ENCODE measurements around the gene PTPN6.

The PTPN6 gene

DNA sequence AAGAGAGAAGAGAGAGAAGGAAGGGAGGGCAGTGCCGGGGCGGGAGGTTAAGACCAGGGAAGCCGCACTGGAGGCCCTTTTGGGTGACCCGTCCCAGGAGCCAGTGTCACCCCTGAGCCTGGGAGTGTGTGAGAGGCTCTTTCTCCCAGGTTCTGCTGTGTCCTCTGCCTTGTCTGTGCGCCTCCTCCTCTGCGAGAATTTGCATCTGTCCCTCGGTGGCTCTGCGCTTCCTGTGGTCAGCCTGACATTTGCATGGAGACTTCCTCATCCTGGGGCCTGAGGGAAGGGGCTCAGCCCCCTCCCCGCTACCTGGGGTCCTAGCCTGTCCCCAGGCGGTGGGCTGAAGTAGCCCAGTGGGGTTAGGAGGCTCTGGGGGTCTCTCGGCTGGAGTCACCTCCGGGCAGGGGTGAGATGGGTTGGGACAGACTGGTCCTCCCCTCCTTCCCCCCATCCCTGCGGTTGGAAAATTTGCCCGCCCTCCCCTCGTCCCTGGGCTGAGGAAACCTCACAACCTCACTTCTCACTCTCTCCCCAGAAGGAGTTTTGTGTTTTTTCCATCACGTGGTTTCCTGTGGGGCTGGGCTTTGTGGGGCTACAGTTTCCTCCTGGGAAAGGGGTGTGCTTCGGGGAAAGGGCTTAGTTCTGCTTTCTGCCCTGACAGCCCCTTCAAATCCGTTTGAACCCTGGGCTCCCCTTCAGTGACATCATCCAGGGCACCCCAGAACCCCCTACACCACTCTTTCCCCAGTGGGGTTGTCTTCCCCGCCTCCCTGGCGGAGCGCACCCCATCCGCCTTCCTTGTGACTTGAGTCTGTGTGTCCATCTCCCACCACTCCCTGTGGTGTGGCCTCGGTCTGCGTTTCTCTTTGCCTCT is 2.5 kb downstream of the PTPN6 start:
- peaks cover 32% of the 10 kb centered on the region for H3K4me1 ChIP-seq (ENCODE audit: insufficient read depth, low read length)
- no peak overlapping the region; the same call in 1 of the 2 replicates for H3K9ac ChIP-seq (ENCODE audit: low read depth, low read length)

DNA sequence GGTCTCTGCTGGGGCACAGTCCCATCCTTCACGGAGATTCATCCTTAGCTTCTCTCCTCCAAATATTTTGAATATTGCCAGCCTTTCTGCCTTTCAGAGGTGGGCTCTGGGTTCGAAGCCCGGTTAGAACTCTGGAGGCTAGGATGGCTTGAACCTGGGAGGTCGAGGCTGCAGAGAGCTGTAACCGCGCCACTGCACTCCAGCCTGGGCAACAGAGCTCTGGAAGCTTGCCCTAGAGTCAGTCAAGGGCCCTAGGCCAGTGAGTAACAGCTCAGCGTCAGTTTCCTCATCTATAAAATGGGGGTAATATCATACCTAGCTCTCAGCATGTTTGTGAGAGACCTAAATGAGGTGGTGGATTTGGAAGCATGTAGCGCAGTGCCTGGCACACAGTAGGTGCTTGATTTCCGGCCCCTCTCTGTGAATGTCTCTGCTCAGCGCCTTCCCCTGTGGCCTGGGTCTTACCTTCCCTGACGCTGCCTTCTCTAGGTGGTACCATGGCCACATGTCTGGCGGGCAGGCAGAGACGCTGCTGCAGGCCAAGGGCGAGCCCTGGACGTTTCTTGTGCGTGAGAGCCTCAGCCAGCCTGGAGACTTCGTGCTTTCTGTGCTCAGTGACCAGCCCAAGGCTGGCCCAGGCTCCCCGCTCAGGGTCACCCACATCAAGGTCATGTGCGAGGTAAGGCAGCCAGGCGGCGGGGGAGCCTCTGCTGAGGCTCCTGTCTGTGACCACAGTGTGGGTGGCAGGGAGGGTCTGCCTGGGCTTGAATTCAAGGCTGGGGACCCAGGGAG is 3.4 kb downstream of the PTPN6 start:
- no peaks in the 10 kb centered on the region for H3K36me3 ChIP-seq (ENCODE audit: insufficient read depth, low read length)
- no peak overlapping the region for H3K9ac ChIP-seq (ENCODE audit: low read depth, low read length)
- peaks cover 32% of the 10 kb centered on the region for H3K4me1 ChIP-seq (ENCODE audit: insufficient read depth, low read length)

More for the DNA sequence above, 2.5 kb downstream of the PTPN6 start:
- Histone ChIP-seq H3K36me3 (ENCODE audit: insufficient read depth, low read length) (no peaks in the 10 kb centered on the region), H3K9me3 (ENCODE audit: control insufficient read depth, insufficient read depth, low read length) (no peaks in the 10 kb centered on the region)

GRCh38 chr12:6955108-6956020 is 4.2 kb downstream of the PTPN6 start:
- Histone ChIP-seq H3K9me3 (ENCODE audit: control insufficient read depth, insufficient read depth, low read length) (no peaks in the 10 kb centered on the region), H3K9ac (ENCODE audit: low read depth, low read length) (no peak overlapping the region), H3K36me3 (ENCODE audit: insufficient read depth, low read length) (no peaks in the 10 kb centered on the region), H3K4me1 (ENCODE audit: insufficient read depth, low read length) (peaks cover 32% of the 10 kb centered on the region)

More for the DNA sequence above, 3.4 kb downstream of the PTPN6 start:
- no peaks in the 10 kb centered on the region for H3K9me3 ChIP-seq (ENCODE audit: control insufficient read depth, insufficient read depth, low read length)

DNA sequence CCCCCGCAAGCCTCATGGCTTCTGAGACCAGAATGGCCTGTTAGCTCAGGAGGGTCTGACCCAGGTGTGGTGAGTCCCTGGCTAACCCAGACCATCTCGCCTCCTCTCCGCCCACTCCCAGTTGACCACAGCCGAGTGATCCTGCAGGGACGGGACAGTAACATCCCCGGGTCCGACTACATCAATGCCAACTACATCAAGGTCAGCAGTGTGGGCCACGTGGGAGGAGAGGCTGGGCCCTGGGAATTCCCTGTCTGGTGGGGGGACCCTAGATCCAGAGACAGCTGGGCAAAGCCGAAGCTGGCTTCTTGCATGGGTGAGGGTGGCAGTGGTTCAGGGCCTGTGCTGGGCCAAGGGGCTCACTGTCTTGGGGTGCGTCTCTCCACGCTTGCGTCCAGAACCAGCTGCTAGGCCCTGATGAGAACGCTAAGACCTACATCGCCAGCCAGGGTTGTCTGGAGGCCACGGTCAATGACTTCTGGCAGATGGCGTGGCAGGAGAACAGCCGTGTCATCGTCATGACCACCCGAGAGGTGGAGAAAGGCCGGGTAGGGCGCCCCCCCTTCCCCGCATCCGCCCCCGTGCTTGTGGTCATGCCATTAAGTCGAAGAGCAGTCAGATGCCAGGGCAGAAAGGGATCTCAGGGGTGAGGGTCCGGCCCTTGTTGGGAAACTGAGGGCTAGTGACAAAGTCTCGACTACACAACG is 5.0 kb downstream of the PTPN6 start:
- Histone ChIP-seq H3K9me3 (ENCODE audit: control insufficient read depth, insufficient read depth, low read length) (no peaks in the 10 kb centered on the region), H3K9ac (ENCODE audit: low read depth, low read length) (no peak overlapping the region), H3K36me3 (ENCODE audit: insufficient read depth, low read length) (no peaks in the 10 kb centered on the region), H3K4me1 (ENCODE audit: insufficient read depth, low read length) (peaks cover 29% of the 10 kb centered on the region)

DNA sequence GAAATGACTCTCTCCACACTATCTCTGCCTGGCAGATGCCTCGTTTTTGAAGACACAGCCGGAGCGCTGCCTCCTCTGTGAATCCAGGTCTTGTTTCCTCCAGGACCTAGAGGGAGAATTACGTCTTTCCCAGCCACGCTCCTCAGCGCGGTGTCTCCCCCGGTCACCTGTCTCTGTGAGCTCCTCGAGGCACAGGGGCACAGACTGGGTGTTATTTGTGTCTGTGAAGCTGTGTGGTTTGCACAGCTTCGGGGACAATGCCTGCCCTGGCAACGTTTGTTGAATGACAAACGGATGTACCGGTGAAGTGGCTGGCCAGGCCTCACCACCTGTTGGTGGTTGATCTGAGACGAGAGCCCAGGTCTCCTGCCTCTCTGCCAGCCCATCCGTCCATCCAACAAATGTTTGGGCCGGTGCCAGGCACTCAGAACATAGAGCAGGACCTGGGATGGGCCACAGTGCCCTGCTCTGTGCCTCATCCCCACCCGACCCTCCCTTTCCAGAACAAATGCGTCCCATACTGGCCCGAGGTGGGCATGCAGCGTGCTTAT is 6.1 kb downstream of the PTPN6 start:
- H3K9me3 ChIP-seq (ENCODE audit: control insufficient read depth, insufficient read depth, low read length): no peaks in the 10 kb centered on the region
- no peaks in the 10 kb centered on the region for H3K36me3 ChIP-seq (ENCODE audit: insufficient read depth, low read length)
- peaks cover 23% of the 10 kb centered on the region for H3K4me1 ChIP-seq (ENCODE audit: insufficient read depth, low read length)
- H3K9ac ChIP-seq (ENCODE audit: low read depth, low read length): no peak overlapping the region

- H3K36me3 ChIP-seq (ENCODE audit: insufficient read depth, low read length): no peaks in the 10 kb centered on the region
- H3K9ac ChIP-seq (ENCODE audit: low read depth, low read length): no peak overlapping the region; the same call in 1 of the 2 replicates
- H3K4me1 ChIP-seq (ENCODE audit: insufficient read depth, low read length): peaks cover 23% of the 10 kb centered on the region
- H3K9me3 ChIP-seq (ENCODE audit: control insufficient read depth, insufficient read depth, low read length): no peaks in the 10 kb centered on the region
Measured at GRCh38 chr12:6957741-6958608, 6.8 kb downstream of the PTPN6 start.

DNA sequence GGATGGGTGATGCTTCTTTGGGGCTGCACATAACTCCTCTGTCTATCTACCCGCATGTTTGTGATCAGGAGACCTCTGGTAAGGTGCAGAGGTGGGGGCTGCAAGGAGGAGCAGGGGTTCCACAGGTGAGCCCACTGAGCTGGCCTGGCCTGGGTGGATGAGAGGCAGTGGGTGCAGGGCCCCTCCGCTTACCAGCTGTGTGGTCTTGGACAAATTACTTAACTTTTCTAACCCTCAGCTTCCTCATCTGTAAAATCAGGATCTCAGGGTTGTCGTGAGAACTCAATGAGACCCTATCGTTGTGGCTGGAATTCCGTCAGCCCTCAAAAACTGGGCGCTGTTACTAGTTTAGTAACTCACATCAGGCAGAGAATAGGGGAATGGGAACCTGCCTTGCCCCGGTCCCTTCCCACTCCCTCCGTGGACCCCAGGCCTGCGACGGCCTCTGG is 7.5 kb downstream of the PTPN6 start:
- no peaks in the 10 kb centered on the region for H3K36me3 ChIP-seq (ENCODE audit: insufficient read depth, low read length)
- H3K9me3 ChIP-seq (ENCODE audit: control insufficient read depth, insufficient read depth, low read length): no peaks in the 10 kb centered on the region
- peaks cover 16% of the 10 kb centered on the region for H3K4me1 ChIP-seq (ENCODE audit: insufficient read depth, low read length)
- H3K9ac ChIP-seq (ENCODE audit: low read depth, low read length): no peak overlapping the region

DNA sequence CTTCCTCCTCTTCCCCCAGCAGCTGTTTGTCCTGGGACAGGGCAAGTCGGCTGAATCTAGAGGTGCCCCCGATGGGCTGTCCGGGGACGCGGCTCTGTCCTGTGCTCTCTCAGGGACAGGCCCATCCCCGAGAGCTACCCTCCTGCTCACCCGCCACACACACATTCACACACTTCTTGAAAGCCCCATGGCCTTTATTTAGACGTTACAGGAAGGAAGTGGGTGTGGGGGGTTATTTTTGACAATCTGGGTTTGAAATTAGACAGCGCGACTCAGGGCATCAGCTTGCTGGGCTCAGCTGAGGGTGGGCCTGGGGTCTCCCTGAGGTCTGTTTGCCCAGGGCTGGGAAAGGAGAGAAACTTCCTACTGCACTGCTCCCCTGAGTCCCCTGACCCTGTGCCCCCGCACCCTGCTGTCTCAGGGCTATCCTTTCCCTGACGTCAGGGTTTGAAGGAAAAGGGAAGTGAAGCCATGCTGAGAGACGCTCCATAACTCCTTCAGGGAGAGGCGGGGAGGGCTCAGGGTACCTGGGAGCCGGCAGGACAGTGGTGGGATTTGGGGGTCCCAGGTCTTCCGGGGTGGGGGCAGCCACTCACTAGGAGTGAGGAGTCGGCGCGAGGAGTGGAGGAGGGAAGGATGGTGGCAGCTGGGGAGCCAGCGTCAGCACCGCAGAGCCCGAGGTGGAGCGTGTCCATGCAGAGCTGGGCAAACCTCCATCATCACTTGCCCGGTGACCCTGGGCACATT is 8.1 kb downstream of the PTPN6 start:
- no peak overlapping the region for H3K9ac ChIP-seq (ENCODE audit: low read depth, low read length)
- no peaks in the 10 kb centered on the region for H3K9me3 ChIP-seq (ENCODE audit: control insufficient read depth, insufficient read depth, low read length)
- no peaks in the 10 kb centered on the region for H3K36me3 ChIP-seq (ENCODE audit: insufficient read depth, low read length)
- H3K4me1 ChIP-seq (ENCODE audit: insufficient read depth, low read length): peaks cover 15% of the 10 kb centered on the region; the same call in 1 of the 2 replicates

- Histone ChIP-seq H3K9ac (ENCODE audit: low read depth, low read length) (no peak overlapping the region), H3K4me1 (ENCODE audit: insufficient read depth, low read length) (peaks cover 15% of the 10 kb centered on the region; the same call in 1 of the 2 replicates), H3K9me3 (ENCODE audit: control insufficient read depth, insufficient read depth, low read length) (no peaks in the 10 kb centered on the region), H3K36me3 (ENCODE audit: insufficient read depth, low read length) (no peaks in the 10 kb centered on the region)
Measured at GRCh38 chr12:6959805-6960592, 8.8 kb downstream of the PTPN6 start.

DNA sequence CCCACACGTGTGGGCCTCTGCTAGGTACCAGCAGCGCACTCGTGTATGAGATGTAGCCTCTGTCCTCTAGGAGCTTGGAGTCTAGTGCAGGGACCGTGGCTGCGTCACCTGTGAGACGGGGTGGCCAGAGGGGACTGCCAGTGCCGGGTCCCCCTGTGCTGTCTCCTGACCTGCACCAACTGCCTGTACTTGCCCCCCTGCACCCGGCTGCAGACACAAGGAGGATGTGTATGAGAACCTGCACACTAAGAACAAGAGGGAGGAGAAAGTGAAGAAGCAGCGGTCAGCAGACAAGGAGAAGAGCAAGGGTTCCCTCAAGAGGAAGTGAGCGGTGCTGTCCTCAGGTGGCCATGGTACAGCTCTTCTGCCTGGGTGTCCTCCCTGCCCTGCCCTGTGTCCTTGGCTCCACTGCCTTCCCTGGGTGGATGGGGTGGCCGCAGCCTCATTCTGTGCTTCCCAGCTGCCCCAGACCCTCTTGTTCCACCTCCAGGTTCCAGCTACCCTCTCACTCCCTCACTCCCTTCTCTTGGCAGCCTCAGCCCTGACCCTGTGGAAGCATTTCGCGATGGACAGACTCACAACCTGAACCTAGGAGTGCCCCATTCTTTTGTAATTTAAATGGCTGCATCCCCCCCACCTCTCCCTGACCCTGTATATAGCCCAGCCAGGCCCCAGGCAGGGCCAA is 9.6 kb downstream of the PTPN6 start:
- Histone ChIP-seq H3K4me1 (ENCODE audit: insufficient read depth, low read length) (peaks cover 15% of the 10 kb centered on the region; the same call in 1 of the 2 replicates), H3K36me3 (ENCODE audit: insufficient read depth, low read length) (0 out of 2 replicates have a peak, but pooled peaks cover under 1% of the 10 kb centered on the region), H3K9me3 (ENCODE audit: control insufficient read depth, insufficient read depth, low read length) (no peaks in the 10 kb centered on the region), H3K9ac (ENCODE audit: low read depth, low read length) (peak overlapping the region; percentile 74)

GRCh38 chr12:6961278-6961694 is 10.1 kb downstream of the PTPN6 start:
- Histone ChIP-seq H3K36me3 (ENCODE audit: insufficient read depth, low read length) (peaks cover 6% of the 10 kb centered on the region; the same call in 1 of the 2 replicates), H3K9ac (ENCODE audit: low read depth, low read length) (peak overlapping the region; percentile 74), H3K4me1 (ENCODE audit: insufficient read depth, low read length) (peaks cover 15% of the 10 kb centered on the region; the same call in 1 of the 2 replicates)

More at GRCh38 chr12:6961278-6961694, 10.1 kb downstream of the PTPN6 start:
- no peaks in the 10 kb centered on the region for H3K9me3 ChIP-seq (ENCODE audit: control insufficient read depth, insufficient read depth, low read length)
